Esophagus squamous epithelium (tissue), 5 donors: ENCODE measurements around the gene ZER1. TPM values are rescaled to one million over a fixed set of nuclear protein-coding genes. Genes with fewer than 3 reads are reported as not detected.

ENCODE experiments used
- DNase-seq: peaks from one replicate; lab custom pipeline; 2025; lab: John Stamatoyannopoulos, UW
- H3K27ac ChIP-seq, 4 donors: fragments of 200-600 bp; sonication (generic); one replicate each; pipeline ENCODE4 v1.5.1; 2016 to 2019; ENCODE audit warnings: mild to moderate bottlenecking in 1 of 4
- H3K27me3 ChIP-seq, 4 donors: fragments of 200-600 bp; sonication (generic); 1 replicate in 3 of 4; 2 replicates in 1 of 4; pipeline versions ENCODE4 v1.5.1 to v1.6.0; 2017 to 2021; ENCODE audit warnings: antibody characterized with exemption in 1 of 4
- H3K36me3 ChIP-seq, 3 donors: fragments of 200-600 bp; sonication (generic); one replicate each; pipeline ENCODE4 v1.5.1; 2016 to 2019
- H3K4me1 ChIP-seq, 3 donors: fragments of 200-600 bp; sonication (generic); one replicate each; pipeline ENCODE4 v1.5.1; 2017 to 2019
- H3K4me3 ChIP-seq, 4 donors: fragments of 200-600 bp; sonication (generic); 1 replicate in 3 of 4; 2 replicates in 1 of 4; pipeline ENCODE4 v1.5.1; 2016 to 2019; ENCODE audit warnings: mild to moderate bottlenecking in 2 of 4, moderate library complexity in 1 of 4
- H3K9me3 ChIP-seq, 3 donors: fragments of 200-600 bp; sonication (generic); one replicate each; pipeline ENCODE4 v1.5.1; 2016 to 2019
- CTCF ChIP-seq, 6 experiments: fragments of 450-650 bp in 4 of 6; fragments of 200-600 bp in 2 of 6; sonication (generic) in 2 of 6; IDR thresholded peaks; one replicate each; pipeline ENCODE4 v1.5.1; 2016 to 2019; ENCODE audit warnings: antibody characterized with exemption in 6 of 6, mild to moderate bottlenecking in 4 of 6, moderate library complexity in 4 of 6
- POLR2A ChIP-seq, 4 donors: fragments of 450-650 bp; IDR thresholded peaks; one replicate each; pipeline ENCODE4 v1.6.1; 2017; ENCODE audit warnings: antibody characterized with exemption in 4 of 4, mild to moderate bottlenecking in 4 of 4, moderate library complexity in 3 of 4
- WGBS, 2 donors: methylation state at CpG; one replicate each; pipeline ENCODE4 v1.1.5; 2018; 5-methylcytosine and 5-hydroxymethylcytosine counted together
- intact Hi-C: fragments of 100-400 bp; cut with DNase I; formaldehyde crosslinking; loops from one replicate; pipeline ENCODE4 v1.15.0; 2022
- total RNA-seq, 4 donors: library from RNA; depleted of rRNA; stranded (reverse); fragments of >200 nt; gene quantifications; one replicate each; pipeline ENCODE4 v1.1.0, GENCODE V29; 2016
- donor health status: DM: yes; HTN: yes; CAD: no.

The ZER1 gene
- total RNA-seq, 4 donors from 2014 or later = 20.1 to 51.4 (median 29.0) TPM

- no peak for DNase-seq
- Histone ChIP-seq H3K4me3 (no peak overlapping the region), H3K36me3 (no peaks in the 10 kb centered on the region), H3K27me3 (no peaks in the 10 kb centered on the region), H3K4me1 (peaks cover 16 to 23% (median 22%) of the 10 kb centered on the region in 3 donors), H3K27ac (no peak overlapping the region), H3K9me3 (peaks cover 0 to 4% (median 0%) of the 10 kb centered on the region in 3 donors)
- WGBS, 2 donors = 90% methylated on average over 1 of the region's 1 CpG
- intact Hi-C loops = no loop called here
- TF ChIP-seq CTCF (IDR thresholded peaks at IDR 0.05) (no peak), POLR2A (IDR thresholded peaks at IDR 0.05) (no peak)
These were observed 3.1 kb upstream of the ZER1 start for GRCh38 chr9:128774804-128775203.

DNA sequence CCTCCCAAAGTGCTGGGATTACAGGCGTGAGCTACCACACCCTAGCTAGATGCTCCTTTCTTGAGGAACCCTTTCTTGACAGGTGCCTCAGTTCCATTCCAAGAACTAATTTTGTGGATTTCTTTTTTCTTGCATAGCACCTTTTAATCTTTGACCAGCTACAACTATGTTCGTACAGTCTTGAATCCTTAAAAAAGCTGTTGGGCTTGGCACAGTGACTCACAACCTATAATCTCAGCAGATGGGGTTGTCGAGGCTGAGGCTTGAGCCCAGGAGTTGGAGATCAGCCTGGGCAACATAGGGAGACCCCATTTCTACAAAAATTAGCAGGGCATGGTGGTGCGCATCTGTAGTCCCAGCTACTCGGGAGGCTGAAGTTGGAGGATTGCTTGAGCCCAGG, 1.3 kb upstream of the ZER1 start:
- DNase-seq = no peak
- TF ChIP-seq CTCF (IDR thresholded peaks at IDR 0.05) = no peak
- no peak for TF ChIP-seq POLR2A (IDR thresholded peaks at IDR 0.05)
- Histone ChIP-seq H3K9me3 (peaks cover 0 to 4% (median 0%) of the 10 kb centered on the region in 3 donors), H3K36me3 (peaks cover 0 to 2% (median 0%) of the 10 kb centered on the region in 3 donors), H3K4me1 (peaks cover 17 to 37% (median 22%) of the 10 kb centered on the region in 3 donors), H3K4me3 (no peak overlapping the region), H3K27ac (no peak overlapping the region), H3K27me3 (no peaks in the 10 kb centered on the region)
- 80 to 81% methylated on average over 4 to 5 of the region's 5 CpGs for WGBS, 2 donors
- intact Hi-C loops = no loop called here

DNA sequence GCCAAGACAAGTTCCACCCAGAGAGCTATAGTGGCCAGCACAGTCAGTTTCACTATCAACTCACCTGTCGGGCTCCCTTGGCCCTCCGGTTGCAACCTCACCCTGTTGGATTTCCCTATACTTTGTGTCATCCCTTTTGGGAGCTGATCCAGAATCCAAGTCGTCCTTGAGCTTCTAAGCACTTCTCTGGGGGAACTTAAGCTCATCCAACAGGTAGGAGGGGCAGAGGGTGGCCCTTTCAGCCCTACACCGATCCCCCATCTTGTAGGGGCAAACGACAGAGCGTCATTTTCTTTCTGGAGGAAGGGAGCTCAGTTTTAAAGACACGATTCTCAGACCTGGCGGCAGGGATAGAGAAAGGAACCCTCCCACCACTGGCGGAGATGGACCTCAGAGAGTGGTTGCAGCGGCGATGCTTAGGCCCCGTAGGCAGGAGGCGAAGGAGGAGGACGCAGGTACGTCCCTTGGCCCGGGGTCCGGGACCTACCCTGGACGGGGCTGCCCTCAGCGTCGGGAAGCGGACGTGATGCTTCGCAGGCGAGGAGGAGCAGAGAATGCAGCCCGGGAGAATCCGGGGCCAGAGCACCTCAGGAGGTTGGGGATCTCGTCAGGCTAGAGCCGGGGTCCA, 519 bp downstream of the ZER1 start:
- Histone ChIP-seq H3K36me3 (peaks cover 0 to 13% (median 0%) of the 10 kb centered on the region in 3 donors), H3K27ac (peak overlapping the region; percentile 96 to 100 (median 98)), H3K27me3 (no peaks in the 10 kb centered on the region), H3K4me3 (peak overlapping the region; percentile 83 to 99 (median 90)), H3K4me1 (peaks cover 17 to 37% (median 22%) of the 10 kb centered on the region in 3 donors), H3K9me3 (peaks cover 0 to 3% (median 0%) of the 10 kb centered on the region in 3 donors)
- TF ChIP-seq CTCF (IDR thresholded peaks at IDR 0.05) (no peak), POLR2A (IDR thresholded peaks at IDR 0.05) (no peak)
- 1 to 12% methylated on average over 3 to 23 of the region's 28 CpGs for WGBS, 2 donors
- intact Hi-C loops = no loop called here
- DNase-seq = no peak

GRCh38 chr9:128770286-128771030, 1.3 kb downstream of the ZER1 start:
- H3K4me1 ChIP-seq = peaks cover 17 to 37% (median 22%) of the 10 kb centered on the region in 3 donors
- intact Hi-C loops = no loop called here
- 69 to 78% methylated on average over 7 to 11 of the region's 11 CpGs for WGBS, 2 donors
- TF ChIP-seq CTCF (IDR thresholded peaks at IDR 0.05) (no peak), POLR2A (IDR thresholded peaks at IDR 0.05) (no peak)
- H3K36me3 ChIP-seq = peaks cover 0 to 17% (median 0%) of the 10 kb centered on the region in 3 donors
- H3K27ac ChIP-seq = peak overlapping the region; percentile 96 to 100 (median 98)
- no peaks in the 10 kb centered on the region for H3K27me3 ChIP-seq
- no peaks in the 10 kb centered on the region for H3K9me3 ChIP-seq
- peak overlapping the region; percentile 83 to 99 (median 90) for H3K4me3 ChIP-seq
- DNase-seq = no peak

- H3K27me3 ChIP-seq = no peaks in the 10 kb centered on the region
- no peak for DNase-seq
- H3K27ac ChIP-seq = no peak overlapping the region
- peaks cover 0 to 34% (median 0%) of the 10 kb centered on the region in 3 donors for H3K36me3 ChIP-seq
- H3K4me1 ChIP-seq = peaks cover 17 to 37% (median 22%) of the 10 kb centered on the region in 3 donors
- TF ChIP-seq POLR2A (IDR thresholded peaks at IDR 0.05) (no peak), CTCF (IDR thresholded peaks at IDR 0.05) (no peak)
- 80 to 82% methylated on average over 6 of the region's 6 CpGs for WGBS, 2 donors
- no peaks in the 10 kb centered on the region for H3K9me3 ChIP-seq
- no peak overlapping the region for H3K4me3 ChIP-seq
- intact Hi-C loops = no loop called here
These were observed 3.1 kb downstream of the ZER1 start for GRCh38 chr9:128768606-128769005.
